Measurements from ENCODE around the gene CIAO2B. TPM values are rescaled to one million over a fixed set of nuclear protein-coding genes. Genes with fewer than 3 reads are reported as not detected.
"Not testable (repeated sequence)": the region's sequence is repeated elsewhere in the genome, so short reads cannot be mapped to it uniquely, and the experiment has no call there.

Gene CIAO2B
- total RNA-seq, 1 donor from 2014 or later = 55.5 TPM

DNA sequence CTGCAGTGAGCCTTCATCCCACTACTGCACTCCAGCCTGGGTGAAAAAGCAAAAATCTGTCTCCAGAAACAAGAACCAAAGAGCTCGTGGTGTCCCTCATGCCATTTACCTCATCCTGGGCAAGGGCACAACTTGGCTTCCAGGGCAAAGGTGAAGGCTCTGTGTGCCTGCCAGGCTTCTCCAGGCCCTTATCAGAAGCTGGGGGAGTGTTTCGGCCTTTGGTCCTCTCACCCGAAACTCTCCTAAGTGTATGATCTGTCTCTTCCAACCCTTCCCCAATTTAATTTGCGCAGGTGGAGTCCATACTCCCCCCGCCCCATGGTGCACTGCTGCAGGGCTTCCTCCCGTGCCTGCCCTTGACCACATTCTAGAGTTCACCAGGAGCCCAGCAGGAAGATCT, 2.3 kb upstream of the CIAO2B start:
- no peaks in the 10 kb centered on the region for H3K9me3 Mint-ChIP-seq
- H3K4me3 Mint-ChIP-seq = peak overlapping the region; percentile 96
- H3K27ac Mint-ChIP-seq = no peak overlapping the region
- peaks cover 9% of the 10 kb centered on the region for H3K27me3 ChIP-seq
- peaks cover 32% of the 10 kb centered on the region for H3K4me1 Mint-ChIP-seq
- H3K4me2 ChIP-seq = no peak overlapping the region
- H3K4me1 ChIP-seq = peaks cover 10% of the 10 kb centered on the region
- no peak overlapping the region for H3K27ac ChIP-seq
- TF ChIP-seq EZH2 (IDR thresholded peaks at IDR 0.05) (no peak), EZH2phosphoT487 (IDR thresholded peaks at IDR 0.05) (no peak)
- no peaks in the 10 kb centered on the region for H3K36me3 ChIP-seq
- H3K9ac ChIP-seq = no peak overlapping the region
- H3K79me2 ChIP-seq (ENCODE audit: low read depth) = peaks cover 9% of the 10 kb centered on the region
- peaks cover 4% of the 10 kb centered on the region for H3K27me3 Mint-ChIP-seq (ENCODE audit: insufficient read depth, low read depth)
- no peak overlapping the region for H3K4me3 ChIP-seq
- H2AFZ ChIP-seq (replicated peaks) = no peak overlapping the region
- H3K9me3 ChIP-seq (ENCODE audit: low read depth) = no peaks in the 10 kb centered on the region
- no peak for DNase-seq (ENCODE audit: low spot score)
- H3F3A ChIP-seq (ENCODE audit: low read depth) = no peaks in the 10 kb centered on the region
- H4K20me1 ChIP-seq (ENCODE audit: low read depth) = peaks cover 19% of the 10 kb centered on the region
- H3K36me3 Mint-ChIP-seq = peaks cover 9% of the 10 kb centered on the region

DNA sequence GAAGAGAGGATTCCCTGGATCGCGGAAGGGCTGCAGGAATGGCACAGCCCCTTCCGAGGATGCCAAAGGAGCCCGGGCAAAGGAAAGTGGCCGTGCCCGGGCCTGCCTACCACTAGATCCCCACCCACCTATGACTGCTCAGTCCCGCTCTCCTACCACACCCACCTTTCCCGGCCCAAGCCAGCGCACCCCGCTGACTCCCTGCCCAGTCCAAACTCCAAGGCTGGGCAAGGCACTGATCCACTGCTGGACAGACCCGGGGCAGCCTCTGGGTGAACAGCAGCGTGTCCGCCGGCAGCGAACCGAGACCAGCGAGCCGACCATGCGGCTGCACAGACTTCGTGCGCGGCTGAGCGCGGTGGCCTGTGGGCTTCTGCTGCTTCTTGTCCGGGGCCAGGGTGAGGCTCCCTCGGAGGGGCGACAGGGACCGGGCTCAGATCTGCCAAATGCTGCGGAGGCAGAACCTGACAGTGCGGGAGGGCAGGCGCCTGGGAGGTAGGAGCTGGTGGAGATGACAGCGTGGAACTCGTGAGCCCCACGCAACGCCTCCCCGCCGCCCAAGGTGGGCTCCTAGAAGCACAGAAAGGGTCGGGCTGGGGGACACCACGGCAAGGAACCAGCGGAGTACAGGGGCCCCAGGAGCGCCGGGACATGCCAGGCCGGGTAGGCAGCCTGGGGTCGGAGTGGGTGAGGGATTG, 1.3 kb upstream of the CIAO2B start, which contains the start of gene CES2:
TSS of gene CES2 (plus strand) at position 203 of the 698 bp plus-strand sequence. CDS start at position 323, 120 bp downstream.
- Mint-ChIP-seq H3K36me3 (peaks cover 9% of the 10 kb centered on the region), H3K9me3 (no peaks in the 10 kb centered on the region), H3K27ac (peak within 1 kb of the TSS; percentile 82), H3K4me3 (peak within 1 kb of the TSS; percentile 96), H3K27me3 (ENCODE audit: insufficient read depth, low read depth) (peaks cover 4% of the 10 kb centered on the region), H3K4me1 (peaks cover 32% of the 10 kb centered on the region)
- Histone ChIP-seq H3K9ac (peak within 1 kb of the TSS; percentile 76), H3K9me3 (ENCODE audit: low read depth) (no peaks in the 10 kb centered on the region), H4K20me1 (ENCODE audit: low read depth) (peaks cover 19% of the 10 kb centered on the region), H3K4me2 (peak within 1 kb of the TSS; percentile 93), H3K27me3 (peaks cover 9% of the 10 kb centered on the region), H3F3A (ENCODE audit: low read depth) (no peaks in the 10 kb centered on the region), H3K36me3 (no peaks in the 10 kb centered on the region), H3K4me1 (peaks cover 10% of the 10 kb centered on the region), H3K27ac (no peak within 1 kb of the TSS), H3K4me3 (peak within 1 kb of the TSS; percentile 85), H2AFZ (replicated peaks) (peak within 1 kb of the TSS; percentile 90), H3K79me2 (ENCODE audit: low read depth) (peaks cover 9% of the 10 kb centered on the region)
- DNase-seq (ENCODE audit: low spot score) = no peak
- TF ChIP-seq EZH2phosphoT487 (IDR thresholded peaks at IDR 0.05) (no peak), EZH2 (IDR thresholded peaks at IDR 0.05) (no peak)
- TF ChIP-seq, protein P1, sequence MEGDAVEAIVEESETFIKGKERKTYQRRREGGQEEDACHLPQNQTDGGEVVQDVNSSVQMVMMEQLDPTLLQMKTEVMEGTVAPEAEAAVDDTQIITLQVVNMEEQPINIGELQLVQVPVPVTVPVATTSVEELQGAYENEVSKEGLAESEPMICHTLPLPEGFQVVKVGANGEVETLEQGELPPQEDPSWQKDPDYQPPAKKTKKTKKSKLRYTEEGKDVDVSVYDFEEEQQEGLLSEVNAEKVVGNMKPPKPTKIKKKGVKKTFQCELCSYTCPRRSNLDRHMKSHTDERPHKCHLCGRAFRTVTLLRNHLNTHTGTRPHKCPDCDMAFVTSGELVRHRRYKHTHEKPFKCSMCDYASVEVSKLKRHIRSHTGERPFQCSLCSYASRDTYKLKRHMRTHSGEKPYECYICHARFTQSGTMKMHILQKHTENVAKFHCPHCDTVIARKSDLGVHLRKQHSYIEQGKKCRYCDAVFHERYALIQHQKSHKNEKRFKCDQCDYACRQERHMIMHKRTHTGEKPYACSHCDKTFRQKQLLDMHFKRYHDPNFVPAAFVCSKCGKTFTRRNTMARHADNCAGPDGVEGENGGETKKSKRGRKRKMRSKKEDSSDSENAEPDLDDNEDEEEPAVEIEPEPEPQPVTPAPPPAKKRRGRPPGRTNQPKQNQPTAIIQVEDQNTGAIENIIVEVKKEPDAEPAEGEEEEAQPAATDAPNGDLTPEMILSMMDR (IDR thresholded peaks at IDR 0.05) = no peak

DNA sequence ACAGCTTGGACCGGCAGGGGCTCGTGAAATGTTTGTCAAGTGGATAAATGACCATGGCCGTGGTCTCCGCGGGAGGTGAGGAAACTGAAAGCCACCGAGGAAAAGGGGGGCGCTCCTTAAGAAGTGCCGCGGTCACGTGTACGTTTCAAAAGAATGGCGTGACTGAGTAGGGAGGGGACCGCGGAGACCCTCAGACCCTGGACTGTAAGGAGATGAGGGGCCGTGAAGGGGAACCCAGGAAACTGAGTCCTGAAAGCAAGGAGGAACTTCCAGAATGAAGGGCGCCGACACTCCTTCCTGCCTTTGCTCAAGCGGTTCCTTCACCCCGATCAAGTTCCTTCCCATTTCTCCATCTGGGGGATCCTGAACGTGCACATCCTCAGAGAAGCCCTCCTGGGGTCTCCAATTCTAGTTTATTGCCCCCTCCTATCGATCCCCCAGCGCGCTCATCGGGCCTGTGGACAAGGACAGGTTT, 674 bp upstream of the CIAO2B start:
- H3K27ac ChIP-seq; H3F3A ChIP-seq (ENCODE audit: low read depth); H3K27me3 Mint-ChIP-seq (ENCODE audit: insufficient read depth, low read depth): not testable (repeated sequence)

DNA sequence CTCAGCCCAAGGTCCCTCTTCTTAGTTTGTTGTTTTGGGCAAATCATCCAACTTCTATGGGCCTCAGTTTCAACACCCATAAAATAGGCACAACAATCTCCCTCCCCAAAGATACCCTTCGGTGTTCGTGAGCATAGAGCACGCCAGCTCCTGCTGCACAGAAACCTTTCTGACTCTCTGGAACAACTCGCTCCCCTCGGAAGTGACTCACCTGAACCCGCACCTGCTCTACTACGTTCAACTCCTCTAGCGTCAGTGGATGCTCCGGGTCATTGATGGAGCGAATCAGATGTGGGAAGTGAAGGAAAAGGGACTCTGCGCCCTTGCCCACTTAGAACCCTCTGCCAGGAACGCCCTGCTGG, 445 bp downstream of the CIAO2B start:
- H3K36me3 Mint-ChIP-seq = peaks cover 9% of the 10 kb centered on the region
- DNase-seq (ENCODE audit: low spot score) = no peak
- peaks cover 2% of the 10 kb centered on the region for H3K27me3 Mint-ChIP-seq (ENCODE audit: insufficient read depth, low read depth)
- H3K27ac Mint-ChIP-seq = peak overlapping the region; percentile 42
- peak overlapping the region; percentile 96 for H3K4me3 Mint-ChIP-seq
- Histone ChIP-seq H3F3A (ENCODE audit: low read depth) (no peaks in the 10 kb centered on the region), H3K9me3 (ENCODE audit: low read depth) (no peaks in the 10 kb centered on the region), H3K36me3 (no peaks in the 10 kb centered on the region), H3K9ac (peak overlapping the region; percentile 76), H4K20me1 (ENCODE audit: low read depth) (peaks cover 19% of the 10 kb centered on the region), H2AFZ (replicated peaks) (peak overlapping the region; percentile 90), H3K4me2 (peak overlapping the region; percentile 93), H3K4me3 (peak overlapping the region; percentile 85), H3K27me3 (peaks cover 9% of the 10 kb centered on the region), H3K4me1 (peaks cover 10% of the 10 kb centered on the region), H3K79me2 (ENCODE audit: low read depth) (peaks cover 9% of the 10 kb centered on the region), H3K27ac (no peak overlapping the region)
- TF ChIP-seq, protein P1 (IDR thresholded peaks at IDR 0.05) = no peak
- TF ChIP-seq EZH2phosphoT487 (IDR thresholded peaks at IDR 0.05) (no peak), EZH2 (IDR thresholded peaks at IDR 0.05) (no peak)
- H3K4me1 Mint-ChIP-seq = peaks cover 32% of the 10 kb centered on the region
- H3K9me3 Mint-ChIP-seq = no peaks in the 10 kb centered on the region

More for the DNA sequence above, 674 bp upstream of the CIAO2B start:
- not testable (repeated sequence) for H3K36me3 Mint-ChIP-seq; H3K27me3 ChIP-seq; H3K79me2 ChIP-seq (ENCODE audit: low read depth); H3K36me3 ChIP-seq; H3K9me3 Mint-ChIP-seq; H3K9me3 ChIP-seq (ENCODE audit: low read depth); DNase-seq (ENCODE audit: low spot score)
- Histone ChIP-seq H4K20me1 (ENCODE audit: low read depth) (peaks cover 19% of the 10 kb centered on the region), H3K4me1 (peaks cover 10% of the 10 kb centered on the region), H3K4me3 (peak overlapping the region; percentile 85), H3K4me2 (peak overlapping the region; percentile 93), H2AFZ (replicated peaks) (peak overlapping the region; percentile 90), H3K9ac (peak overlapping the region; percentile 76)
- Mint-ChIP-seq H3K4me1 (peaks cover 32% of the 10 kb centered on the region), H3K27ac (peak overlapping the region; percentile 82), H3K4me3 (peak overlapping the region; percentile 96)
